Epidermal melanocyte (primary cell): ENCODE results near the gene ZNF804B.

Source experiments
- DNase-seq: peaks from one replicate; pipeline ENCODE4 v3.0.0; 2011; ENCODE audit warnings: low spot score; ENCODE audit not compliant: insufficient read length

ZNF804B gene

GRCh38 chr7:88759230-88760135 lies at the start of gene ZNF804B:
TSS of gene ZNF804B (plus strand) at chr7:88759700. CDS start at chr7:88759977, 277 bp downstream.
- no peak for DNase-seq

GRCh38 chr7:88735920-88736319 lies 23.6 kb upstream of the ZNF804B start:
- DNase-seq = no peak

- no peak for DNase-seq
Observed at GRCh38 chr7:88737632-88738031, 21.9 kb upstream of the ZNF804B start.

DNA sequence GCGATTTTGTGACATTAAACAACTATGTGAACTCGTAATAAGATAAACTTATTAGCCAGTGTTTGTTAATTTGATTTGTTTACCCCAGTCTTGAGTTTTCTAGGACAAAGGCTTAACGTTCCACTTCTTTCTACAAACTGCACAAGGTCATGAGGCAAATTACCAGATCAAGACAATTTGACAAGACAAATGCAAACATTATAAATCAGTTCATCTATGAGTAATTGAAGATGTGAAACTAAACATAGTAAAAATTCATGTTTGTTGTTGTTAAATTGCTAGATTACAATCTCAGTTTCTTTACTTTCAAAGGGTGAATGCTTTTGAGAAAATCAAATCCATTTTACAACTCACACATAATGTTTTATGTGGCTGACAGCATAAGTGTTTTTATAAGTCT lies 13.4 kb upstream of the ZNF804B start:
- DNase-seq = no peak

DNA sequence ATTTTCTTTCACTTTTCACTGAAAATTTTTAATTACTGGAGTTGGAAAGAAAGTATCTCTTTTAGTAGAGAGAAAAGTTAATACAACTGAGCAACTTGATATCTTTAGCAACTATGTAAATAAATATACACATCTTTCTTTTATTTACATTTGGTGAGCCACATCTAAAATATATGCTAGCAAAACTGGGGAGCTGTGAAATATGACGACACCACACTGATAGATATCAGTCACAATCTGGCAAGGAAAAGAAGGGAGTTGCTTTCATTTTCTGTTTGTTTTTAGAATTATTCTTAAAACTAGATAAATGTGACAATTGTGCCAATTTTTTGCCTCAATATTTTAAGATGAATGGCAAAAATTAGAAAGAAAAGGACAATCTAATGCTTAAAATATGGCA lies 2.7 kb upstream of the ZNF804B start:
- DNase-seq = no peak

- DNase-seq = no peak
Observed at GRCh38 chr7:88757371-88757770, 2.1 kb upstream of the ZNF804B start.

GRCh38 chr7:88758381-88759229 lies 895 bp upstream of the ZNF804B start:
- no peak for DNase-seq

GRCh38 chr7:88760136-88760515 lies 626 bp downstream of the ZNF804B start:
- DNase-seq = no peak

- no peak for DNase-seq
Observed at GRCh38 chr7:88761779-88762178, 2.3 kb downstream of the ZNF804B start.

DNA sequence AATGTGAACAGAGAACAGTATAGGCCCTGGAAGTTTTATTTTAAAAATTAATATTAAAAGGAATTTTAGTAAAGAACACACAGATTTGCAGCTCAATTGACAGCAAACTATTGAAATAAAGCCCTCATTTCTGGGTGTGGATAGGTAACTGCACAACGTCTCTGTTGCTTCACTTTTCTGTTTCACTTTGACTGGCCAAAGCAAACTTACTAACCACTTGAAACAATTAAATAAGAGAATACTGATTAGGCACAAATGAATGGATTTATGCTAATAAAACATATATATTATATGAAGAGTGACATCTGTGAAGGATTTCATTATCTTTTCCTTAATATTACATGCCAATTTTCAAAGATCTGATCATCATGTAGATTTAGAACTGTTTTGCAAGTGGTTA lies 11.9 kb downstream of the ZNF804B start:
- DNase-seq = no peak

DNA sequence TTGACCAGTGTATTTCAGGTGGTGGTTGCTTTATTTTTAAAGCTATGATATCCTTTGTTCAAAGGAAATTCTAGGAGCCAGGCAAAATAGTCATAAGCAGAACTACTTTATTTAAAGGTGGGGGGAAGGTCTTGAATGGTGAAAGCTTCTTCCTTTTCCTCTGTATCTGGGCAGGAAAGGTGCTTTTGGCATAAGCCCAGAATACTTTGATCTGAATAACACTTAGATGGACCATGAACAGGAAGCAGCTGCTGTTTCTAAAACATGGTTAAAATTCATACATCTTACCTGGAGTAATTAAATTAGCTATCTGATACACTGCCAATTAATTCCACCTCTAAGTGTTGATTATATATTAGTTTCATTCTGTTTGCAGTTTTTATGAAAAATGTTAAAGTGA lies 13.3 kb downstream of the ZNF804B start:
- DNase-seq = no peak

DNA sequence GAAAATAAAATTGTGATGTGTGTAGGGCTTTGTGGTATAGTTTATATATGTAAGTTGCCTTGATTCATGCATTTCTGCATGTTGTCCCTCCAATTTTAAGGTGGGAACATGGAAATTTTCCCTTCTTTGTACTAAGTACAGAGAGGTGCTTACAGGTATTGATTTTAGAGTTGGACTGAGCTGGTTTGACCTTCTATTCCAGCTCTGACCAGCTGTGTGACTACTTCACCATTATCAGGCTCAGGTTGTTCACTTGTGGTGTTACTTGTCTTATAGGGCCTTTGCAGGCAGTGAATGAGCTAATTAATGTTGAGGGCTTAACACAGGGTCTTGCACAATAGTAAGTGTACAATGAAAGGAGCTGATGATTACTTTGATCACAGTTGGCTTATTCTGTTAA lies 16.3 kb downstream of the ZNF804B start:
- no peak for DNase-seq

GRCh38 chr7:88787777-88788176 lies 28.3 kb downstream of the ZNF804B start:
- DNase-seq = no peak

GRCh38 chr7:88789480-88790064 lies 30.1 kb downstream of the ZNF804B start:
- DNase-seq = no peak

GRCh38 chr7:88791891-88792290 lies 32.4 kb downstream of the ZNF804B start:
- DNase-seq = no peak

- DNase-seq = no peak
Observed at GRCh38 chr7:88792361-88792760, 32.9 kb downstream of the ZNF804B start.

DNA sequence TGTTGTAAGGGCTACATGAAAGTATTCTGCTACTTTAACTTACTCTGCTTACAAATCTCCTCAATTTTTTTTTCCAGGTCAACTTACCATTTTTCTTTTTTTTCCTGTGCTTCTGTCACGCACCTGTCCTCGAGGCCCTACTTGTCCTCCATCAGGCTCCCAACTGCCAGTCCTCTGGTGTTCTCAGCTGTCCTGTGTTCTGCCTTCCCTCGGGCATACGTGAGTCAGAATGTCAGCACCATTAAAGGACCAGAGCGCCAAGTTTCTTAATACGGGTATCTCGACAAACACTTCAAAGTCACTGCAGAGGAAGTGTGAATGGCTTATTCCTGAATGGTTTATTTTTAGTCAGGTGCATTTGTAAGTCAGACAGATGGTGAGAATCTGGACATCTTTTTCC lies 36.1 kb downstream of the ZNF804B start, which contains the start of gene TEX47:
TSS of gene TEX47 (minus strand) at position 185 of the 400 bp plus-strand sequence. CDS start 795 bp downstream, outside the sequence.
- DNase-seq = no peak

GRCh38 chr7:88801046-88801445 lies 41.5 kb downstream of the ZNF804B start:
- no peak for DNase-seq

DNA sequence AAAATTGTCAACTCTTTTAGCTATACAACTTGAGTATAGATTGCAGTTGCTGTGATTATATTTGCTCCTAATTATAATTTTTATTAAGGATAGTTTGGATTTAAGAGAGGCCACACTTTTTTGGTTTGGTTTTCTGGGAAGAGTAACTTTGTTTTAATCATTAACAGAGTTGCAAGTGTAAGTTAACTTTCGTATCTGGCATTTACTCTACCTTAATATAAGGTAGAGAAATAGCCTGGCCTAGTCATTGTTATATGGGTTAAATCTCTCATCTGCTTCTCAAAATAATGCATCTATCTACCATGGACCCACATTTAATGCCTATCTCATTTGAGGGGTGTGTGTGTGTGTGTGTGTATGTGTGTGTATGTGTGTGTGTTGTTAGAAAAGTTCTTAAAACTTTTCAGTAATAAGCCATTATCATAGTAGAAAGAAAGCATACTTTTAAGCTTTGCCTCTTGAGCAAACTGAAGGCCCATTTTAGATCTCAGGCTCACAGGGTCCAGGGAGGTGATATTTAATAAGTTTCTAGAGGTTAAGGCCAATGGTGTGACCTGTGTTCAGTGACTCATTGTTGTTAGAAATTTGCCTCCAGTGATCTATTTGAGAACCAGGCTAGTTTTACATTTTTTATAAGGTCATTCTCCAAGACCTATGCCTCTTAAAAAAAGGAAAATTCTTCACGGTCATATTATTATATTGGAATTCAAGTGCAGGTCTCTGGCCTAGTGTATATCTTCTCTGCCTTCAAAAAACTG lies 47.0 kb downstream of the ZNF804B start:
- no peak for DNase-seq

DNA sequence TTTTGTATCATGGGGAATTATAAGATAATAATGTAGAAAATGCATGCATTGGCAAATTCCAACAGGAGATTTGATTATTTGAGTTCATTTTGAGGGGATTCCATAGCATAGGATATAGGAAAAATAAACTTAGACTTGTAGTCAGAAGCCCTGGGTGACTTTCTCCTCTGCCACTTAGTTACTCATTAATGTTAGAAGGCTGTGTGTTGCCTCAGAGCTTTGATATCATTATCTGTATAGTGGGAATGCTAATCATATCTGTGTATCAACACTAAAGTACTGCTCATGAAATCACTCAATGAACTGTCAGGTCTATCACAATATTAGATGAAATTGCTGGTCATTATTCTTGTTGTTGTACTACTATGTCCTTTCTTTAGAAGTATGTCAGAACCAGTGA lies 59.1 kb downstream of the ZNF804B start:
- no peak for DNase-seq

- no peak for DNase-seq
Observed at GRCh38 chr7:88826222-88826621, 66.7 kb downstream of the ZNF804B start.
